Measurements from ENCODE around the gene FSIP1.

FSIP1 gene

DNA sequence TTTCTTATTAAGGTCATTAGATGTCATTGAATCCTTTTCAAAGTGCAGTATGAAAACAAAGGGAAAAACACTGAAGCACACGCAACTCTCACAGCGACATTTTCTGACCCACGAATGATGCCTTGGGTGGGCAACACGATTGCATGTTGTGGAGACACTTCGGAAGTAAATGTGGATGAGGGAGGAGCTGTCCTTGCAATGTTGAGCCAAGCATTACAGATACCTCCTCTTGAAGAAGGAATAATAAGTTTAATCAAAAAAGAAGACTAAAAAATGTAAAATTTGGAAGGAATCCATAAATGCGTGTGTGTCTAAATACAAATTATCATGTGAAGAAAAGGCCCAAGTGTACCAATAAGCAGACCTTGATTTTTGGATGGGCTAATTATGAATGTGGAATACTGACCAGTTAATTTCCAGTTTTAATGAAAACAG lies 184.9 kb downstream of the FSIP1 start:
- Histone ChIP-seq H3K9me2 (ENCODE audit: low read depth, low read length) (no peaks in the 10 kb centered on the region), H3F3A (ENCODE audit: insufficient read depth, low read length) (no peaks in the 10 kb centered on the region), H3K4me3 (ENCODE audit: low read depth, low read length, poor library complexity, severe bottlenecking) (no peak overlapping the region), H2AFZ (ENCODE audit: low read length) (no peak overlapping the region), H3K27me3 (ENCODE audit: insufficient read depth, low read length) (no peaks in the 10 kb centered on the region), H3K9ac (ENCODE audit: low read length) (no peak overlapping the region), H3K9me3 (ENCODE audit: low read length) (no peaks in the 10 kb centered on the region), H4K20me1 (ENCODE audit: insufficient read depth, low read length) (no peaks in the 10 kb centered on the region), H3K36me3 (ENCODE audit: insufficient read depth, low read length) (no peaks in the 10 kb centered on the region), H3K4me1 (ENCODE audit: insufficient read depth, low read length, severe bottlenecking) (no peaks in the 10 kb centered on the region), H3K79me2 (ENCODE audit: insufficient read depth, low read length) (no peaks in the 10 kb centered on the region), H3K4me2 (ENCODE audit: low read length) (no peak overlapping the region), H3K27ac (ENCODE audit: low read depth, low read length, poor library complexity, severe bottlenecking) (no peak overlapping the region)
- TF ChIP-seq EZH2 (IDR thresholded peaks at IDR 0.05; ENCODE audit: borderline replicate concordance, low read length): no peak
- TF ChIP-seq, protein P1, sequence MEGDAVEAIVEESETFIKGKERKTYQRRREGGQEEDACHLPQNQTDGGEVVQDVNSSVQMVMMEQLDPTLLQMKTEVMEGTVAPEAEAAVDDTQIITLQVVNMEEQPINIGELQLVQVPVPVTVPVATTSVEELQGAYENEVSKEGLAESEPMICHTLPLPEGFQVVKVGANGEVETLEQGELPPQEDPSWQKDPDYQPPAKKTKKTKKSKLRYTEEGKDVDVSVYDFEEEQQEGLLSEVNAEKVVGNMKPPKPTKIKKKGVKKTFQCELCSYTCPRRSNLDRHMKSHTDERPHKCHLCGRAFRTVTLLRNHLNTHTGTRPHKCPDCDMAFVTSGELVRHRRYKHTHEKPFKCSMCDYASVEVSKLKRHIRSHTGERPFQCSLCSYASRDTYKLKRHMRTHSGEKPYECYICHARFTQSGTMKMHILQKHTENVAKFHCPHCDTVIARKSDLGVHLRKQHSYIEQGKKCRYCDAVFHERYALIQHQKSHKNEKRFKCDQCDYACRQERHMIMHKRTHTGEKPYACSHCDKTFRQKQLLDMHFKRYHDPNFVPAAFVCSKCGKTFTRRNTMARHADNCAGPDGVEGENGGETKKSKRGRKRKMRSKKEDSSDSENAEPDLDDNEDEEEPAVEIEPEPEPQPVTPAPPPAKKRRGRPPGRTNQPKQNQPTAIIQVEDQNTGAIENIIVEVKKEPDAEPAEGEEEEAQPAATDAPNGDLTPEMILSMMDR (IDR thresholded peaks at IDR 0.05; ENCODE audit: low read length): no peak

DNA sequence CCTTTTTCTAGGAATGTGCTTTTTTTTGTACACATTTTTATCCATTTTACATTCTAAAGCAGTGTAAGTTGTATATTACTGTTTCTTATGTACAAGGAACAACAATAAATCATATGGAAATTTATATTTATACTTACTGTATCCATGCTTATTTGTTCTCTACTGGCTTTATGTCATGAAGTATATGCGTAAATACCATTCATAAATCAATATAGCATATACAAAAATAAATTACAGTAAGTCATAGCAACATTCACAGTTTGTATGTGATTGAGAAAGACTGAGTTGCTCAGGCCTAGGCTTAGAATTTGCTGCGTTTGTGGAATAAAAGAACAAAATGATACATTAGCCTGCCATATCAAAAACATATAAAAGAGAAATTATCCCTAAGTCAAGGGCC lies 185.3 kb downstream of the FSIP1 start:
- no peaks in the 10 kb centered on the region for H3F3A ChIP-seq (ENCODE audit: insufficient read depth, low read length)
- TF ChIP-seq, protein P1 (IDR thresholded peaks at IDR 0.05; ENCODE audit: low read length): no peak
- no peak for TF ChIP-seq EZH2 (IDR thresholded peaks at IDR 0.05; ENCODE audit: borderline replicate concordance, low read length)

DNA sequence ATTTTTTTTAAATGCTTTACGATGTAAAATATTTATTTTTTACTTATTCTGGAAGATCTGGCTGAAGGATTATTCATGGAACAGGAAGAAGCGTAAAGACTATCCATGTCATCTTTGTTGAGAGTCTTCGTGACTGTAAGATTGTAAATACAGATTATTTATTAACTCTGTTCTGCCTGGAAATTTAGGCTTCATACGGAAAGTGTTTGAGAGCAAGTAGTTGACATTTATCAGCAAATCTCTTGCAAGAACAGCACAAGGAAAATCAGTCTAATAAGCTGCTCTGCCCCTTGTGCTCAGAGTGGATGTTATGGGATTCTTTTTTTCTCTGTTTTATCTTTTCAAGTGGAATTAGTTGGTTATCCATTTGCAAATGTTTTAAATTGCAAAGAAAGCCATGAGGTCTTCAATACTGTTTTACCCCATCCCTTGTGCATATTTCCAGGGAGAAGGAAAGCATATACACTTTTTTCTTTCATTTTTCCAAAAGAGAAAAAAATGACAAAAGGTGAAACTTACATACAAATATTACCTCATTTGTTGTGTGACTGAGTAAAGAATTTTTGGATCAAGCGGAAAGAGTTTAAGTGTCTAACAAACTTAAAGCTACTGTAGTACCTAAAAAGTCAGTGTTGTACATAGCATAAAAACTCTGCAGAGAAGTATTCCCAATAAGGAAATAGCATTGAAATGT lies 186.1 kb downstream of the FSIP1 start:
- no peaks in the 10 kb centered on the region for H3K27me3 ChIP-seq (ENCODE audit: insufficient read depth, low read length)
- H3K9ac ChIP-seq (ENCODE audit: low read length): no peak overlapping the region
- no peaks in the 10 kb centered on the region for H3K9me2 ChIP-seq (ENCODE audit: low read depth, low read length)
- no peak overlapping the region for H3K27ac ChIP-seq (ENCODE audit: low read depth, low read length, poor library complexity, severe bottlenecking)
- H3K4me3 ChIP-seq (ENCODE audit: low read depth, low read length, poor library complexity, severe bottlenecking): no peak overlapping the region
- no peak overlapping the region for H3K4me2 ChIP-seq (ENCODE audit: low read length)
- H2AFZ ChIP-seq (ENCODE audit: low read length): no peak overlapping the region
- TF ChIP-seq, protein P1 (IDR thresholded peaks at IDR 0.05; ENCODE audit: low read length): no peak
- no peak for TF ChIP-seq EZH2 (IDR thresholded peaks at IDR 0.05; ENCODE audit: borderline replicate concordance, low read length)
- H4K20me1 ChIP-seq (ENCODE audit: insufficient read depth, low read length): no peaks in the 10 kb centered on the region
- H3F3A ChIP-seq (ENCODE audit: insufficient read depth, low read length): no peaks in the 10 kb centered on the region
- H3K4me1 ChIP-seq (ENCODE audit: insufficient read depth, low read length, severe bottlenecking): no peaks in the 10 kb centered on the region
- no peaks in the 10 kb centered on the region for H3K79me2 ChIP-seq (ENCODE audit: insufficient read depth, low read length)
- H3K9me3 ChIP-seq (ENCODE audit: low read length): no peaks in the 10 kb centered on the region
- no peaks in the 10 kb centered on the region for H3K36me3 ChIP-seq (ENCODE audit: insufficient read depth, low read length)

More for the DNA sequence above, 185.3 kb downstream of the FSIP1 start:
- Histone ChIP-seq H3K79me2 (ENCODE audit: insufficient read depth, low read length) (no peaks in the 10 kb centered on the region), H4K20me1 (ENCODE audit: insufficient read depth, low read length) (no peaks in the 10 kb centered on the region), H3K4me2 (ENCODE audit: low read length) (no peak overlapping the region), H2AFZ (ENCODE audit: low read length) (no peak overlapping the region), H3K27ac (ENCODE audit: low read depth, low read length, poor library complexity, severe bottlenecking) (no peak overlapping the region), H3K9me2 (ENCODE audit: low read depth, low read length) (no peaks in the 10 kb centered on the region), H3K27me3 (ENCODE audit: insufficient read depth, low read length) (no peaks in the 10 kb centered on the region), H3K4me1 (ENCODE audit: insufficient read depth, low read length, severe bottlenecking) (no peaks in the 10 kb centered on the region), H3K9me3 (ENCODE audit: low read length) (no peaks in the 10 kb centered on the region), H3K9ac (ENCODE audit: low read length) (no peak overlapping the region), H3K4me3 (ENCODE audit: low read depth, low read length, poor library complexity, severe bottlenecking) (no peak overlapping the region), H3K36me3 (ENCODE audit: insufficient read depth, low read length) (no peaks in the 10 kb centered on the region)
